ENCODE data around the gene TARBP1.
"Not testable (repeated sequence)": the region's sequence is repeated elsewhere in the genome, so short reads cannot be mapped to it uniquely, and the experiment has no call there.

TARBP1 gene

DNA sequence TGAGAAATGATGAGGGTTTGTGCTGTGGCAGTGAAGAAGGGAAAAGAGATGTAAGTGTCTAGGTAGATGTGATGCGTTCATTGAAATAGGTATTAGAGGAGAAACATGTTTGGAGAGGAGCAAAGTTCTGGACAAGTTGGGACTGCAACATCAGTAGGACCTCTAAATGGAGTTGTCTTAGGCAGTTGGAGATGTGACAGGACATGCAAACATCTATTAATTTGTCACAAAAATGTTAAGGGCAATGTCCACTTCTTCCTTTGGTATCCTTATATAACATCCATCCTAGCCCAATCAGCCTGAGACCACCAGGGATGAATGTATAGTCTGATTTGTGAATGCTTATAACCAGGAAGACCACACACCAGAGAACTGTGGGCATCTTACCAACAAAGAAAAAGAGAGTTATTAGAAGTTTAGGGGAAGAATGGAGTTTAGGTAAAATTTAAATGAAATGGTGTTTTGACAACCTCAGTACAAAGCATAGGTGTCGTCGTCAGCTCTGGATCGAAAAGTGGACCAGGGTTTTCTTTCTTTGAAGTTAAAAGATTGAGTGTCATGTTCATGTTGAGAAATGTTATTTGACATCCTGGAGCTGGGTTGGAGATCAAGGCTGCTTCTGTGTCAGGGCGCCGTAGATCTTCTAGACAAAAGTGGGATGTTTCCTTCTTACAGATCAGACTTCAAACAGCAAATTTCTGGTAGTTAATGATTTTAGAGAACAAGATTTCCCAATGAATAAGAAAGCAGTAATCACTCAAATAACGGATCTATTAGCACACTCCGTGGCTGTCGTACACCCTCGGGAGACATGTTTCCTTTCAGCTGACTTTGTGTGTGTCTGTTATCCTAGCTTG, 97.1 kb downstream of the TARBP1 start:
- DNase-seq, result no peak

DNA sequence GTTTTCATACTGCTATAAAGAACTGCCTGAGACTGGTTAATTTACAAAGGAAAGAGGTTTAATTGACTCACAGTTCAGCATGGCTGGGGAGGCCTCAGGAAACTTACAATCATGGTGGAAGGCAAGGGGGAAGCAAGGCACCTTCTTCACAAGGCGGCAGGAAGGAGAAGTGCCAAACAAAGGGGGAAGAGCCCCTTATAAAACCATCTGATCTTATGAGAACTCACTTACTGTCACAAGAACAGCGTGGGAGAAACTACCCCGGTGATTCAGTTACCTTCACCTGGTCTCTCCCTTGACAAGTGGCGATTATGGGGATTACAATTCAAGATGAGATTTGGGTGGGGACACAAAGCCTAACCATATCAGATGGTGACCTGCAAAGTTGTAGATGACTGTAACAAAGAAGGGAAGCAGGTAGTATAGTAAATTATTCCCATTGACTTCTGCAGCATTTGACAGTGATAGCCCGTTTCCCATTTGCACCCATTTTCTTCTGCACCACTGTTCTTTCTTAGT, 99.3 kb downstream of the TARBP1 start:
- DNase-seq, result not testable (repeated sequence)

DNA sequence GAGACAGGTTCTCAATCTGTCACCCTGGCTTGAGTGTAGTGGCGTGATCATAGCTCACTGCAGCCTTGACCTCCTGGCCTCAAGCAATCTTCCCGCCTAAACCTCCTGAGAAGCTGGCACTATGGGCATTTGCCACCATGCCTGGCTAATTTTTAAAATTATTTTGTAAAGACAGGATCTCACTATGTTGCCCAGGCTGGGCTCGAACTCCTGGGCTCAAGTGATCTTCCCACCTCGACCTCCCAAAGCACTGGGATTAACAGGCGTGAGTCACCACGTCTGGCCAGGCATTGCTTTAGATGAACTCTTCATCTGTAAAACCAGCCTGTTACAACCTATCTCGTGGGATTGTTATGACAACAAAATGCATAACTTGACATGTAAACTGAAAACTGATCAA, 103.3 kb downstream of the TARBP1 start:
- no peak for DNase-seq

- no peak for DNase-seq
These were observed 105.1 kb downstream of the TARBP1 start for GRCh38 chr1:234373959-234374254.

DNA sequence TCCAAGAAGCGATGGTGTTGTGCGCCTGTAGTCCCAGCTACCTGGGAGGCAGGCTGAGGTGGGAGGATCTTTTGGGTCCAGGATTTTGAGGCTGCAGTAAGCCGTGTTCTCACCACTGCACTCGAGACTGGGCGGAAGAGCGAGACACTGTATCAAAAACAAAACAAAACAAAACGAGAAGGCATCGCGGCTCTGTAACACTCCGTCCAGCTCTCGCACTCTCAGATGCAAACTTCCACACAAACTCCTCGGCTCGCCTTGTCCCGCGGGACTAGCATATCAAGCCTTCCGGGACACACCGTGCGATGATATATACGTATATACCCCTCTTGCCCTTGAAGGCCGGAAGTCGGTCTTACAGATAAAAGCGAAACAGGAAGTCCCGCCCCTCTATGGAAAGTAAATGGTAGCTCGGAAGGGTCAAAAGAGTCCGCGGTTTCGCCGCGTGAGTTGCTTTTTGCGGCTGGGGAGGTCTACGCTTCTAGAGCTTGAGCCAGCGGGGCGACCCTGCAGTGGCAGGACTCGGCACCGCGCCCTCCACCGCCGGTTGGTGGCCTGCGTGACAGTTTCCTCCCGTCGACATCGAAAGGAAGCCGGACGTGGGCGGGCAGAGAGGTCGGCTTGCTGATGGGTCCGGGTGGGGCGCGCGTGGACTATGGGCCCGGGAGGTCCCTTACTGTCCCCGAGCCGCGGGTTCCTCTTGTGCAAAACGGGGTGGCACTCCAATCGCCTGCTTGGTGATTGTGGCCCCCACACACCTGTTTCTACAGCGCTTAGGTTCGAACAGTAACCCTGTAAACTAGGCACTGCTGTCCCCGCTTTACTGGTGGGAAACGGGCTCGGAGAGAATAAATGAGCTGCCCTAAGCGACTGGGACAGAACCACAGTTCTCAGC, 105.7 kb downstream of the TARBP1 start, which contains the start of gene COA6:
Gene COA6, plus strand, starts transcription at position 393 of the 895 bp plus-strand sequence. Its CDS starts 11 bp downstream, at position 404.
- DNase-seq, result peak; percentile 90 to 93

DNA sequence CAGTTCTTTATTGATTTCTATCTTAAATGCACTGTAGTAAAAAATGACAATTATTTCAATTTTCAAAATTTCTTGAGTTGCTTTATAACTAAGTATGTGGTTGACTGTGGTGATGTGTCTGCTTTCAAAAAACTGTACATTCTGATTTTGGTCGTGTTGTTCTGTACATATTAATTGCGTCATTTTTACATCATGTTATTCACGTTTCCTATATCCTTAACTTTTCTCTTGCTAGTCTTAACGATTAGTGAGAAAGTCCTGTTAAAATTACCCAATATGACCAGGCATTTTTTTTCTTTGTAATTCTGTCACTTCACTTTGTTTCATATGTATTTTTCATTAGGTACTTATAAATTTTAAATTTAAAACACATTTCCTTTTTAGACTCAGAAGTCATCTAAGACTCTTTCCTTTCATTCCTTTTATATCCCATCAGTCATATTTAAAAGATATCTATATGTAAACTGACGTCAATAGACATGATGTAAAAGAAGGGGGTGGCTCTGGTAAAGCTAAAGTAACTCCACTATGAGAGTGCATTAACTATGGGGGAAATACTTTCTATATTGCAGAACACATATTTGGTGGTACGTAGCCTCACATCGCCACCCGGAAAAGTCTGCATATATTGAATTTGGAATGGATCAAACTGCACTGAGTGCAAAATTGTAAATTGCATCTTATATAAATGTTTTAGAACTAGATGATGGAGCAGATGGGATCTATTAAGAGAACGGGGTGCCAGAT, 106.8 kb downstream of the TARBP1 start:
- DNase-seq, result no peak

- no peak for DNase-seq
These were observed 107.6 kb downstream of the TARBP1 start for GRCh38 chr1:234371414-234371813.

GRCh38 chr1:234369784-234370183, 109.2 kb downstream of the TARBP1 start:
- DNase-seq, result no peak

- no peak for DNase-seq
These were observed 109.9 kb downstream of the TARBP1 start for GRCh38 chr1:234369033-234369430.

- peak; percentile 17 to 59 for DNase-seq
These were observed 110.5 kb downstream of the TARBP1 start for GRCh38 chr1:234368320-234369032.

- DNase-seq, result no peak
These were observed 116.4 kb downstream of the TARBP1 start for GRCh38 chr1:234362558-234362957.

DNA sequence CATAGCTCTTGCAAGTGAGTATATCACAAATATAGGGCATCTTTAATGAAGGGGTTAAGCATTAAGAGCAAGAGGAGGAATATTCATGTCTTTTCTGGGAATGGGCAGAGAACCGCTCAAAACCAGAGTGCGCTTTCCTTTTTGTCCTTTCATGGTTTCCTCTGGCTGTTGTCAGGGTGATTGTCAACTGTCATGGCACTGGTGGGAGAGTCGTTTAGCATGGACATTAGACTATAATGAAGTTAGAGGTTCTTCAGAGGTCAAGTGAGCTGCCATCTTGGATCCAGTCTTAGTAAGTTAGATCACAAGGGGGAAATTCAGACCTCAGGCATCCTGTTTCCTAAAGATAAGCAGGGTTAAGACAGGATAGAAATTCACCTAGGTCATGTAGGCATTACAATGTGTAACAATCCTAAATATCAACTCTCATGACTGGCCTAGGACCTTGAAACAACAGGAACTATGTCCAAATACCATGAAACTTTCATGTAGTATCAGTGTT, 117.8 kb downstream of the TARBP1 start:
- no peak for DNase-seq

DNA sequence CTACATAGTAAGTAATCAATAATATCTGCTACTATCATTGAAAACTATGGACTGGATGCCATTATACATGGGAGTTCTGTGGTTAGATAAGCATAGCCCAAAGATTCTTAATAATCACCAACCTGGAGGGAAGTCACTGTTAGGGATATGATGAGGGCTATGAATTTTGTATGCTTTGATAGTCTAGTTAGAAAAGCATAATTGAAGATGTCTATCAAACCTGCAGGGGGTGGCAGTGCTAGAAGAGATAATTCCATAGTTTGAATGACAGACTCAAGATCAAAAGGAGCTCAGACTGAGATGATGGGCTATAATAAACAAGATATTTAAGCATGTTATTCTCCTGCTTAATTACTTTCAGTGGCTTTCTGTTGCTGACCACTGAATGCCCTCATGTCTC, 121.1 kb downstream of the TARBP1 start:
- DNase-seq, result no peak

- peak; percentile 57 to 60 for DNase-seq
These were observed 122.2 kb downstream of the TARBP1 start for GRCh38 chr1:234356615-234357269.

GRCh38 chr1:234355782-234356510, 123.0 kb downstream of the TARBP1 start:
- no peak for DNase-seq

GRCh38 chr1:234348964-234349363, 130.0 kb downstream of the TARBP1 start:
- DNase-seq, result no peak

- no peak for DNase-seq
These were observed 133.7 kb downstream of the TARBP1 start for GRCh38 chr1:234345237-234345636.

DNA sequence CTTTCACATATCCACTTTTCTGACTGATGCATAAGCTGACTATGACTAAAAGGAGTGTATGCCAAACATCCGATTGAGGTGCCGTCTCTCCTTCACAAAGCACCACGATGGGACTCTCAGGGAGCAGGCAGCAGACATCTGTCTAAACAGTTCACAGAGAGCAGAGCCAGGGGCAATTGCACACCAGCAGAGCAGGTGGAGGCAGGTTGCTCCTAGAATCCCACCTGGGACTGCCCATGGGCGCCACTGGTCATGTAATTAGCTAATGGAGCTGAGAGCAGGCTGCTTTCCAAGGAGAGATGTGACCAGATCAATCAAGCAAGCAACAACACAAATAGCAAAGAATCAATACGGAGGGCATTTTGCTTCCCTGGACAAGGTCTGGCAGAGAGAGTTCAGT, 136.2 kb downstream of the TARBP1 start:
- DNase-seq, result no peak

Data from stimulated activated CD4-positive, alpha-beta T cell treated with anti-CD3 and anti-CD28 coated beads, Interleukin-2, amount 100 ng/mL, for 24 hours (primary cell).